ENCODE results near the gene ZNF543.

DNA sequence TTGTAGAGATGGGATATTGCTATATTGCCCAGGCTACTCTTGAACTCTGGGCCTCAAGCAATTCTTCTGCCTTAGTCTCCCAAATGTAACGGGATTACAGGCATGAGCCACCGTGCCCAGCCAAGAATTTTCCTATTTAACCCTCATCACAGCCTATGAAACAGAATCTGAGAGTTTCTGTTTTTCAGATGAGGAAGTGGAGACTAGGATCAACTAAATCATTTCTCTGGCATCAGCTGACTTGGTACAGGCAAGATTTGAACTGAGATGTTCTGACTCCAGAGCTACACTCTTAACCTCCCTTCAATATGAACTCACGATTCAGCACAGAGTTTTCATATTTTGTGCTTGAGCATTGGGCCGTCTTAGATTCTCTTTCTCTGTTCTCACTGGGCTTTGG lies 31.9 kb upstream of the ZNF543 start:
- TF ChIP-seq CTCF (IDR thresholded peaks at IDR 0.05) (no peak), POLR2A (IDR thresholded peaks at IDR 0.05) (no peak)
